ENCODE measurements around the gene EPS15.
"Not testable (repeated sequence)": the region's sequence is repeated elsewhere in the genome, so short reads cannot be mapped to it uniquely, and the experiment has no call there.

EPS15 gene

DNA sequence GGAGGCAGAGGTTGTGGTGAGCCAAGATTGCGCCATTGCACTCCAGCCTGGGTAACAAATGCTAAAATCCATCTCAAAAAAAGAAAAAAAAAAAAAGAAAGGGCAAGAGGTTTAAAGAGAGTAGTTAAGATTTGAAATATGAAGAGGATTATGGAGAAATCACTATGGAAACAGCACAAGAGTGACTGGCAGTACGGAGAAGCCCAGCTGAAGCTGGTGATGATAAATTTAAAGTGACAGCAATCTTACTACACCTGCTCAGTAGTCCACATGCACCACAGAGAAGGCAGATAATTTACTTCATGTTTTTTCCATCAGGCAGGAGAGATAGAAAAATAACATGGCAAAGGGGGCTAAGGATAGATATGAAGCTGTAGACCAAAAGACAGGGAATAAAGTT, 56.8 kb downstream of the EPS15 start:
- DNase-seq: not testable (repeated sequence)

DNA sequence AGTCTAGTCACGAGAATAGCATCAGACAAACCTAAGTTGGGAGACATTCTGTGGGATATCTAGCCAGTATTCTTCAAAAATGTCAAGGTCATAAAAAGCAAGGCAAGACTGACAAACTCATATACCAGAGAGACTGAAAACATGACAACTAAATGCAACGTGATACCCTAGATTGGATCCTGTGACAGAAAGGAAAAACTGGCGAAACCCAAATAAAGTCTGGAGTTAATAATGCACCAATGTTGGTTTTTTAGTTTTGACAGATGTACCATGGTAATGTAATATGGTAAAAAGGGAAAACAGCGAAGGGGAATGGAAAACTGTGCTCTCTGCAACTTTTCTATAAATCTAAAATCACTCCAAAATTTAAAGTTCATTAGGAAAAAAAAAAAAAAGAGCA, 64.5 kb downstream of the EPS15 start:
- no peak for DNase-seq

DNA sequence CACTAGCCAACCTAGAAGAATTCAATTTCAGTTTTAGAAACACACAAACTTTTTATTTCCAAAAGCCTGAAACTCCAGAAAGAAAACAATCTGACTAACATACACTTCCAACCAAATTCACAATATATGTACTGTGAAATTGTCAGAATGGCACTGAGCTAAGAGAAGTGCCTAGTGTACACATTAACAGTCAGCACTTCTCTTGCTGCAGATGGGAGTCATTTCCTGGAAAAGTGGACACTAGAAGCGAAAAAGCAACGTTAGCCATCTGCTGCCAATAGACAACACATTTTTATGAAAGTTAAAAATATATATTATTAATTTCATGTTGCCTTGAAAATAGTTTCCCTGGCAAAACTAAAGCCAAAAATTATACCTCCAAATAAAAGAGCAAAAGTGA, 66.1 kb downstream of the EPS15 start:
- DNase-seq: no peak

DNA sequence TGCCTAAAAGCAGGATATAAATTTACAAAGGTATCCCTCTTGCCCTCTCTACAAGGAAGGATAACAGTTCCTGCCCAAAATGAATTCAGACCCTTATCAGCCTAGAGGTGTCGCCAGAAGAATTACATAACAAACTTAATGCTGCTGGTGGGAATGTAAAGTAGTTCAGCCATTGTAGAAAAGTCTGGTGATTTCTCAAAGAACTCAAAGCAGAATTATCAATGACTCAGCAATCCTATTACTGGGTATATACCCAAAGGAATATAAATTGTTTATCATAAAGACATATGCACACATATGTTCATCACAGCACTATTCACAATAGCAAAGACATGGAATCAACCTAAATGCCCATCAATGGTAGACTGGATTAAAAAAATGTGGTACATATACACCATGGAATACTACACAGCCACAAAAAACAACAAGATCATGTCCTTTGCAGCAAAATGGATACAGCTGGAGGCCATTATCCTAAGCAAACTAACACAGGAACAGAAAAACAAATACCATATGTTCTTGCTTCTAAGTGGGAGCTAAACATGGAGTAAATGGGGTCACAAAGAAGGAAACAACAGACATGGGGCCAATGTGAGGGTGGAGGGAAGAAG, 70.1 kb downstream of the EPS15 start:
- not testable (repeated sequence) for DNase-seq

DNA sequence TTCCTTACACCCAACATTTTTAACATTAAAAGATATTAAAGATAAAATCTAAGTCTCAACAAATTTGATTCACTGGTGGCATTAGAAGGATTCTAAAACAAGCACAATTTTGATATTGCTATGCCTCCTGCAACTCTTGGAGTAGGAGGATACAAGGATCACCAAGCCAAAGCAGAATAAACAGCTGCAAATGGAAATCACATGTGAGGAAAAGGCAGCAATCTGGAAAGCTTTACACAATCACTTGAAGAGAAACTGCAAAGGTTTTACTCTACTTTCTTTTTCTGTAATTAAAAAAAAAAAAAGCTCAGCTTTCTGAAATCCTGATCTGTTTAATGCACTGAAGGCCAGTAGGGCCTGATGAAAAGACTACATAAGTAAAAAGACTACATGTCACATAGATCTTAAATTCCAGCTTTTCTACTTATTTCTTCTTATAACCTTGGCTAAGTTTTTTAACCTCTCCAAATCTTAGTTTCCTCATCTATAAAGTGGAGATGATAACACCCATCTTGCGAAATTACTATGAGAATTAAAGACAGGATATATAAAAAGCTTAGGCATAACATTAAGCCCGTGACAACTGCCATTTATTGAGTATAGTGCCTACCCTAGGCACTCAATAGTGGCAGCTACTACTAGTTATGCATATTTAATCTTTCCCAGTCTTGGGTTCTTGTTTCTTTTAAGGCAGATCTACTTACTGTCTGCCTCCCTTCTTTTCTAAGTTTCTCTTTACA, 73.5 kb downstream of the EPS15 start:
- no peak for DNase-seq

DNA sequence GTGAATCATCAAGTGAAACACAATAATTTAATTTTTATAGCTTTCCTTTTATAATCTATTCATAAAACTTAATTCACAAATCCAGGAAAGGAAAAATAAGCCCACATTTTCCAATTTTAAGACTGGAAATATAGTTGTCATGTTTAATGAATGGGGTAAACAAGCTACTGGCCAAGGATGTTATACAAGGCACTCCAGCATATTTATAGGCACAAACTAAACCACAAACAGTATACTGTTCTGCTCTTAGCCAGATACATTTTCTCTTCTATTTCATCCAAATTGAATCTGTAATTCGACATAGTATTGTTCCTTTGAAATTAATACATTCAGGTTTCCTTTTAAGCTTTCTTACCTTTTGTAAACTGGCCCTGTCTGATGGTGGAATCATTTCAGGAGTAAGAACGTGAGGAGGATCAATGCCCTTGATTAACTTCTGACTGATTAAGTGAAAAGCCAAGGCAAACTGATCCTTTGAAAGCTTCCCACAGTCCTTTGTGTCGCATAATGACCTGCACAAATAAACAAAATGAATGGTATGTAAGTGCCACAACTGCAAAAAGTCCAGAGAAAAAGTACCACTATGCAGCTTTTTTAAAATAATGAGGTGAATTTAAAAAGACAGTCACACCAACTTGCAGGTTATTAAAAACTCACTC, 74.4 kb downstream of the EPS15 start:
- DNase-seq: no peak

DNA sequence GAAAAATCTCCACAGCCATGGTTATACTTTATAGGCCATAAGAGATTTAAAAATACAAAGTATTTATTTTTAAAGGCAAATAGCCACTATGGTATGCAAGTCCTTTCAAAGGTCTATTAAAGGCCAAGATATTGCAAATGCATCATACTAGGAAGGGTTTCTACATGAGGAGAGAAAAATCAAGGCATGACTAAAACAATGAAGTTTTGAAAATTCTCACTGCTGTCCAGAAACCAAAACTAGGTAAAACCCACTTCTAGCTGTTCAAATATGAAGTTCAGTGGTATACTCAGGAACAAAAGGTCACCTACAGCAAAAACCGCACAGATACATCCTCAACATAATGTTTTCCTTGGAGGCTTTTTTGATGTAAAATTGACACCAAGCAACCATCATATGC, 75.0 kb downstream of the EPS15 start:
- no peak for DNase-seq

DNA sequence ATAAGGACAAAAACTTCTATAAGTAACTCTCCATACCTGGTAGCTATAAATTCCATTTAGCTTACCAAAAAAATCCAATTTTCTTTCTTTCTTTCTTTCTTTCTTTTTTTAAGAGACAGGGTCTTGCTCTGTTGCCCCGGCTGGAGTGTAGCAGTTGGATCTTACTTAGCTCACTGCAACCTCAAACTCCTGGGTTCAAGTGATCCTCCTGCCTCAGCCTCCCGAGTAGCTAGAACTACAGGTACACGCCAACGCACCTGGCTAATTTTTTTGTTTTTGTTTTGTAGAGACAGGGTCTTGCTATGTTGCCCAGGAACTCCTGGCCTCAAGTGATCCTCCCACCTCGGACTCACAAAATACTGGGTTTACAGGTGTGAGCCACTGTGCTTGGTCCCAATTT, 75.5 kb downstream of the EPS15 start:
- DNase-seq: no peak

DNA sequence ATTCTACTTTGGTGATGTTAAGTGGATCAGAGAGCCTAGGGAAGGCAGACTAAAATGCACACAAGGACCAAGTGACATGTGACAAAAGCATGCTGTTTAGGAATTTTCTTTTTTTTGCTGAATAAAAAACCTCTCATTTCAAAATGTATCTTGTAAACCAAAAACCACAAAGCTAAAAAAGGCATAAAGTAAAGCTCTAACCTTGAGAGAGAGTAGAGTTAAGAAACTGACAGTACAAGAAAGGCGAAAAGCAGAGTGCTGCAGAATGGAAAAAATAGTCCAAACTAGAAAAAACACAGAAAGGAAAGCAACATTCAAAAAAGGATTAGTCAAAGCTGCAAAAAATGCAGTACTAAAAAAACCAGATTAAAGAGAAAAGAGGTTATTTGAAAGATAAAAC, 76.5 kb downstream of the EPS15 start:
- DNase-seq: no peak

DNA sequence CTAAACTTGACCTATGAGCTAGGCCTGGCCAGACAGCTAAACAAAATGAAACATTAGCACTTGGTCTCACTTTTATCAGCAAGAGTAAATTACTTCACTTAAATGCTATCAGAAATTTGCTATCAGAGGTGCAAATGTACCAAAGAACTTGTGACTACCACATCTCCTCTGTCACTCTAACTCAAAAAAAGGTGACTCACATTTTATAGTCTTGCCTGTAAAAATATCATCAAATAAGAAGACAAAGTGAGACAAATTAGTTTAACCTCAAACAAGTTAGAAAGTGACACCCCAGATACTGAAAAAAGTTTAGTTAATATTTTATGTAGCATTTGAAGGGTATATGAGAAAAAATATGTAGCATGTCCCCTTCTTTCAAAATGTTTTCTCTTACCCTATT, 76.9 kb downstream of the EPS15 start:
- DNase-seq: no peak

DNA sequence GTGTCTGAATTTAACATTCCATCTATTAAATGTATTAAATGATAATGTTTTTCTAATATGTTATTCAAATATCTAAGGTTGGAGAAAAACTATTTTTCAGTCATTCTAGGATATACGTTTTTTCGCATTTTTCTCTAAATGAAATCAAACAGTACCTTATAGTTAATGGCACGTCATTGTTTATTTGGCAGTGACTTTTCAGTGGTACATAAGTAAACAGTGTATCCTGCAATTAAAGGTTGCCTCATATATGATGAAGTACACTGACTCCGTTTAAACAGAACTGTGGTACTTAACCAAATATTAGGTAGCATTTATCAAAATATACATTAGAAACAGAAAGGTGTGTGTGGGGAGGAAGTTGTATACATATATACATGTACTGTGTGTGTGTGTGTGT, 79.2 kb downstream of the EPS15 start:
- no peak for DNase-seq

DNA sequence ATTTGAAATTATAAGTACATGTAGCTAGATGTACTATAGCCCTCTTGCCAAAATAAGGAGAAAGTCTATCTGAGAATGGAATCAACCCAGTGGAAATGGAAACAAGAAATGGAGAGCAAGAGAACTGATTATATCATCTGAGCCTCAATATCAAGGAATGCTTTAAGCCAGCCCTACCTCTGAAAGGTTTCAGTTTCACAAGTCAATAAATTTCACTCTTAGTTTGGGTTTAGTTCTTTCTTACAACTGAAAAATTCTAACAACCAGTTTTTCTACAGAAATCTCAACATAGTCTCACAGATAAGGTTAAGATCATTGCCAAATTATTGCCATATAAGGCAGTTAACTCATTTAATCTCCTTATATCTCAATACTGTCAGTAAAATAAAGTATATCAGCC, 80.0 kb downstream of the EPS15 start:
- no peak for DNase-seq

DNA sequence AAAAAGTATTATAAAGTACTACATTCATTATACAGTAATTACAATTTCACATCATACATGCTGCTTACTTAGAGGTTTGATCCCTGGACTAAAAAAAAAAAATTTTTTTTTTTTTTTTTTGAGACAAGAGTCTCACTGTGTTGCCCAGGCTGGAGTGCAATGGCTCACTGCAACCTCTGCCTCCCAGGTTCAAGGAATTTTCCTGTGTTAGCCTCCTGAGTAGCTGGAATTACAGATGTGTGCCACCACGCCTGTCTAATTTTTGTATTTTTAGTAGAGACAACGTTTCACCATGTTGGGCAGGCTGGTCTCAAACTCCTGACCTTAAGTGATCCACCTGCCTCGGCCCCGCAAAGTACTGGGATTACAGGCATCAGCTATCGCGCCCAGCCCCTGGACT, 81.7 kb downstream of the EPS15 start:
- not testable (repeated sequence) for DNase-seq

DNA sequence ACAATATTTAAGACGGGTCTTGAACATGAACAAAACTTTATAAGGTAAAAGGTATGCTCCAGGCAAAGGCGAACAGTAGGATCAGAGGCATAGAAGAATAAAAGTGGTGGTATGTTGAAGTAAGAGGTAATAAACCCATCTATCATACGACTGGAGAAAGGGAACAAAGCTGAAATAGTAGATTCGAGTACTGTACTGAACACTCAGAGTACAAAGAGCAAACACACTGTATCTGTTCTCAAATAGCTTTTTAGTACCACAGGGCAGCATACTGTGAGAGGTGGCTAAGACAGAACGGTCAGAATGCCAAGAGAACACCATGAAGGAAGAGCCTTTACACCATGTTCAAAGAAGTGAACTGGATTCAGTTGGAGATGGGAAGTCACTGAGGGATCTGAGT, 83.2 kb downstream of the EPS15 start:
- no peak for DNase-seq

DNA sequence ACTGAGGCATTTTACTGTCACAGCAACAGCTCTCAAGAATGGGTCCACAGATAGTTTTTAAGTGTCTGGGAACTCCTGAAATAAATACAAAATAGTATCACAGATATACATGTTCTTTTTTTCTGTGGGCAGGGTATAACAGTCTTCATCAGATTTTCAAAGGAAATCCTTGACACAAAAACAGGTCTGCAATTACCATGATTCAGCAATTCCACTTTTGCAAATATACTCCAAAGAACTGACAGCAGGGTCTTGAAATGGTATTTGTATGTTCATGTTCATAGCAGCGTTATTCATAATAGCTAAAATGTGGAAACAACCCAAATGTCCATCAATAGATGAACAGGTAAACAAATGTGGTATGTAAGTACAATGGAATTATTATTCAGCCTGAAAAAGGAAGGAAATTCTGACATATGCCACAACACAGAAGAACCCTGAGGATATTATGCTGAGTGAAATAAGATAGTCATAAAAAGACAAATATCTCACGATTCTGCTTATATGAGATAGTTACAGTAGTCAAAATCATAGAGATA, 85.0 kb downstream of the EPS15 start:
- no peak for DNase-seq

DNA sequence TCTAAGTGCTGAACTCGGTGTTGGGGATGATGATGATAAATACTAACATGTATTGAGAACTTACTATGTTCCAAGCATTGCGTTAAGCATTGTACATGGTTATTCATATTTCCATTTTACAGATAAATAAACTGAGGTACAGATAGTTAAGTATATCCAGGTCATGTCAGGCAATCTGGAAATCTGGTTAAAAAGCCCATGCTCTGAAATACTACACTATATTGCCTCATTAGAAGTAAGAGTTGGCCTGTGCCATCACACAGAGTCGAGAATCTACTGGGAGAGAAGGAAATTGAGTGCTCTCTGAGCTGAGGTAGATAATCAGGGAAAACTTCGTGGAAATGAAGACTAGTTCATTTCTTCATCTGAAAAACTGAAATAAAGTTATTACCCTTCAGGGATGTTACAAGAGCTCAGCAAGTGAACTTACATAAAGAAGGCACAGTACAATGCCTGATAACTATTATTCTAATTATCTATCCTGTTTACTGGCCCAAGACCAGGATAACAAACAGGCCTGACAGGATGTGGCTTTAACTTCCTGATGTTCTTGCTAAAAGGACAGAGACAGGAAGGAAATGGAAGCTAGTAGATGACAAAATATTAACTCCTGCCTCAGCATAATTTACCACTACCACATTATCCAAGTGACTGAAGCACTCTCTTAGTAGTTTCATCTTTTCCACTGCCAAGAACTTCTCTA, 85.6 kb downstream of the EPS15 start:
- no peak for DNase-seq

DNA sequence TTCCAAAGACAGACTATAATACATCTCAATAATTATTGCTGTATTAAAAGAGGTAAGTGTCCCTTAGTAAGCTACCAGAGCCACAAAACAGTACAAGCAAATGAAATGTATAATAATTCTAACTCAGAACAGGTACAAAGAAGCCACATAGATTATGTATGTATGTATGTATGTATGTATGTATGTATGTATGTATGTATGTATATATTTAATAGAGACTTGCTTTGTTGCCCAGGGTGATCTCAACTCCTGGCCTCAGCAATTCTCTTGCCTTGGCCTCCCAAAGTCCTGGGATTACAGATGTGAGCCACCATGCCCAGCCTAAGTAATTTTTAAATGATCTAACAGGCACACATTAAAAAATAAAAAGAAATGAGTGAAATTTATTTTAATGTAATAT, 86.9 kb downstream of the EPS15 start:
- no peak for DNase-seq

DNA sequence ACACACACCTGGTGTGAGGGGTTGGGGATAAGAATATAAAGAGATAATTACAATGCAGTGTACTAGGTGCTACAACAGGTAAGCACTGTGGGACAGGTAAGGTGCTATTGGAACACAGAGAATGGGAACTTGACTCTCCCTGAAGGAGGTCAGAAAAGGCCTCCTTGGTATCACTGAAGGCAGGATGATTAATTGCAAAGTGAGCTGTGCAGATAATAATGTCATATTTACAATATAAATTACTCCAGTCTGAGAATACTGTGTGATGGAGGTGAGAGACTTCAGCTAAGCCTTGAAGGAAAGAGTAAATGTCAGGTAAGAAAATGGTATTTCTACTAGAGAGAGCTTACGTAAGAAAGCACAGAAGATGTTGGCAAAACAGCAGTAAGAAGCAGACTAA, 91.6 kb downstream of the EPS15 start:
- no peak for DNase-seq

DNA sequence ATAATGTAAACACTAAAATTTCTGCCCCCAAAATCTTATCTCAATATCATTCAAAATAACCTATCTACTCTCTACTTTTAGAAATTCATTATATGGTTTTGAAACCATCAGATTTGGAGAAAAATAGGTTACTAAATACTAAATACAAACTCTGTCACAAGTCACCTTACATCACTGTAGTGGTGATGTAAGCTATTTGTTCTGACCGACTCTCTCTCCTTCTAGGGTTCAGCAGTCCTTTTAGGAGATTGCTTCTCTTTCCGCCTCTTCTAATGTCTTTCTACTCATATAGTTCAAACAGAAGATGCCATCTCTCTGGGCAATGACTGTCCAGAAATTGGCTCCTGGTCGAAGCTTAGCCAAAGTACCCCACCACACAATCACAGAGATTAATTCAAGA, 93.1 kb downstream of the EPS15 start:
- no peak for DNase-seq

DNA sequence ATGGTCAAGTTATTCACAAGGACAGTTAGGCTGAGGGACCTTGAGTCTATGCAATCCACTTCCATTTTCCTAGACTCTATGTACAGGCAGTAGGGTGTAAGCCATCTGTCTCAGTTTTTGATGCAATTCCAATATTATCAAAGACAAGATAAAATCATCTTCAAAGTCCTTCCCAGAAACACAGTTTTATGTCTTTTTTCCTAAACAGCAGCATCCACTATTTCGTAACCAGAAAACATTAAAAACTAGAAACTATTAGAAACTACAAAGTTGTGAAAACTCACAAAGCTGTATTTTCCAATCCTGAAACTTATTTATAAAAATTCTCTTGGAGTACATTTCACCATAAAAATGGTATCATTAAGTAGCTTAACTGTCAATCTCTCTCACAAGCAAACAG, 93.8 kb downstream of the EPS15 start:
- DNase-seq: no peak

DNA sequence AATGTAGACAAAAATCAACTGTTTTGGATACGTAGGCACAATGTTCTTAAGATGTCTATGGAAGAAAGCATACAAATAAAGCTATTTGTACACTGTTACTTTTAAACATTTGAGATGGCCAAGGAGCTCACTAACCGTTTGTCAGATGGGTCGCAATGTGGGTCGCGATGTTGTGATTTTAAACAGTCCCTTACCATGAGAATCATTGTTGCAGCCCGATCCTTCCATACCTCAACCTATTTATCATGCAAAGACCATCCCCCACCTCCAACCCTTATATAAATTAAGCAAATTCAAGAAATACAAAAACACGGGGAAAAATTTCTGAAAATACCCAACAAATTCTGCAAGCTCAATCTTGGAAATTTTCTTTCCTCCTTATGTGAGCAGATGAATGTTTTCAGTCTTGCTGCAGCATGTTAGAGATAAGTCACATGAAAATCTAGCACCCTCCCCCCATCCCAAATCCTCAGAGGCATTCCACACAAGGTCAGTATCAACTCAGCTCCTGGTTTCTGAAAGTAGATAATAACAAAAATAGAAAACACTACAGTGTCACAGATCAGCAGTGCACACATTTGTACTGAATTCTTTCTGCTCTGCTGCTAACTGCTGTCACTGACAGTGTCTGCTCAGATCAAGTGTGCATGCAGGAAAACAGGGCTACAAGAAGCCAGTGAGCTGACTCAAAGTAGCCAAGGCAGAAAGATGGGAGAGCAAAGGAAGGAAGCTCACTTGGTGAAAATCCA, 95.8 kb downstream of the EPS15 start:
- DNase-seq: no peak

DNA sequence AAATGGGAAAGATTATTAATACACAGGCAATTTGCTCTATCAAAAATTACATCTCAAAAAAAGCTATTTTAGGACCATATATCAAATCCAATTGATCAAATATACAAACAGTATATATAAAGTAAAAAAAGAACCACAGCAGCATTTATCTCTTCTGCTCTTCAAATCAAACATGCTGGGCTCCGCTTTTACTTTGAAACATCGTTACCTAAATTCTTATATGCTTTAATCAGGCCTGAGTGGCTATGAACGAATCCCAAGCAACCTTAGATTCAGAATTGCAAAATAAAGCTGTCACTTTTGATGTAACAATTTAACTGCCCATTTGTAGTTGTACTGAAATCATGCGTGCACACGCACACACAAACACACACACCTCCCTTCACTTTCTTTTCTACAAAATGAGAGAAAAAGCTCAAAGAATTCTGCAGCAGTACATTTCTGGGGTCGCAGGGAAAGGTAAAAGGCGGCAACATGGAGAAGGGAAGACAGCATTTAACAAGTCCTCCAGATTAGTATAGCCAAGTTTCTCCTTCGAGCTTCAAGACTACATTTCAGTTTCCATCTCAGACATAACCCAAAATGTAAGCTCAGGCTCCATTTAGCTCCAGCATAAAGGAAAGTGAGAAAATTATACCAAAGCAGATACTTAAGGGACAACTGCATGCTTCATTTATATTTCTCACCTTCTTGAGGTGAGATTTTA, 96.5 kb downstream of the EPS15 start:
- DNase-seq: no peak
